RWPE1 (cell line): ENCODE results near the gene PAK1.

Source experiments
- CTCF ChIA-PET: fragments of 350-600 bp; sonication (Branson Sonifier 250); formaldehyde crosslinking; extraction: SDS; loops from one replicate; lab custom pipeline; 2021; lab: Yijun Ruan, JAX
- POLR2A ChIA-PET: fragments of 400-600 bp; formaldehyde crosslinking; extraction: SDS; loops from one replicate; lab custom pipeline; 2020; ENCODE audit warnings: antibody characterized with exemption; ENCODE audit not compliant: low non-redundant PET; lab: Yijun Ruan, JAX
- DNase-seq: peaks from one replicate; pipeline ENCODE4 v3.0.0; 2012; ENCODE audit warnings: low spot score
- H3K27ac ChIP-seq: fragments of 450-650 bp; 2 replicates; pipeline ENCODE4 v1.5.1; 2017
- TF ChIP-seq, protein P1 (sequence below): fragments of 450-650 bp; conservative IDR thresholded peaks from 2 replicates; pipeline ENCODE4 v1.5.1; 2017; ENCODE audit warnings: low read depth, mild to moderate bottlenecking

Gene PAK1

DNA sequence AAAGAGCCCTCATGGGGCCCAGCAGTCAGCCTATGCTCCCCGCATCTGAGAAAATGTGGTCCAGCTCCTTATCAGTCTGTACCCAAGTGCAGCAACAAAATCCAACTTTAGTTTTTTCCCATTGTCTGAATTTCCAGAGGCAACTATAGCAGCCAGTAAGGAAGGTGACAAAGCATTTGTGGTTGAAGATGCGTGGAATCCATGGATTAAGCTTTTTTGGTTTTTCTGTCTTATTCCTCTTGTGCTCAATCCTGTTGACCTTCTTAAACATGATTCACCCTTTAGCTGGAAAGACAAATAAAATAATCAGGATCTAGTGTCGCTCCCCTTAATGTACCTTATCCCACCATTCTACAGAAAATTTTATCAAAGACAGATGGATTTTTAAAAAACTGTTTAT lies 186.8 kb downstream of the PAK1 start:
- H3K27ac ChIP-seq: no peak overlapping the region
- CTCF ChIA-PET: no interaction called here
- DNase-seq: no peak
- POLR2A ChIA-PET: no interaction called here
- TF ChIP-seq, protein P1, sequence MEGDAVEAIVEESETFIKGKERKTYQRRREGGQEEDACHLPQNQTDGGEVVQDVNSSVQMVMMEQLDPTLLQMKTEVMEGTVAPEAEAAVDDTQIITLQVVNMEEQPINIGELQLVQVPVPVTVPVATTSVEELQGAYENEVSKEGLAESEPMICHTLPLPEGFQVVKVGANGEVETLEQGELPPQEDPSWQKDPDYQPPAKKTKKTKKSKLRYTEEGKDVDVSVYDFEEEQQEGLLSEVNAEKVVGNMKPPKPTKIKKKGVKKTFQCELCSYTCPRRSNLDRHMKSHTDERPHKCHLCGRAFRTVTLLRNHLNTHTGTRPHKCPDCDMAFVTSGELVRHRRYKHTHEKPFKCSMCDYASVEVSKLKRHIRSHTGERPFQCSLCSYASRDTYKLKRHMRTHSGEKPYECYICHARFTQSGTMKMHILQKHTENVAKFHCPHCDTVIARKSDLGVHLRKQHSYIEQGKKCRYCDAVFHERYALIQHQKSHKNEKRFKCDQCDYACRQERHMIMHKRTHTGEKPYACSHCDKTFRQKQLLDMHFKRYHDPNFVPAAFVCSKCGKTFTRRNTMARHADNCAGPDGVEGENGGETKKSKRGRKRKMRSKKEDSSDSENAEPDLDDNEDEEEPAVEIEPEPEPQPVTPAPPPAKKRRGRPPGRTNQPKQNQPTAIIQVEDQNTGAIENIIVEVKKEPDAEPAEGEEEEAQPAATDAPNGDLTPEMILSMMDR: no peak

DNA sequence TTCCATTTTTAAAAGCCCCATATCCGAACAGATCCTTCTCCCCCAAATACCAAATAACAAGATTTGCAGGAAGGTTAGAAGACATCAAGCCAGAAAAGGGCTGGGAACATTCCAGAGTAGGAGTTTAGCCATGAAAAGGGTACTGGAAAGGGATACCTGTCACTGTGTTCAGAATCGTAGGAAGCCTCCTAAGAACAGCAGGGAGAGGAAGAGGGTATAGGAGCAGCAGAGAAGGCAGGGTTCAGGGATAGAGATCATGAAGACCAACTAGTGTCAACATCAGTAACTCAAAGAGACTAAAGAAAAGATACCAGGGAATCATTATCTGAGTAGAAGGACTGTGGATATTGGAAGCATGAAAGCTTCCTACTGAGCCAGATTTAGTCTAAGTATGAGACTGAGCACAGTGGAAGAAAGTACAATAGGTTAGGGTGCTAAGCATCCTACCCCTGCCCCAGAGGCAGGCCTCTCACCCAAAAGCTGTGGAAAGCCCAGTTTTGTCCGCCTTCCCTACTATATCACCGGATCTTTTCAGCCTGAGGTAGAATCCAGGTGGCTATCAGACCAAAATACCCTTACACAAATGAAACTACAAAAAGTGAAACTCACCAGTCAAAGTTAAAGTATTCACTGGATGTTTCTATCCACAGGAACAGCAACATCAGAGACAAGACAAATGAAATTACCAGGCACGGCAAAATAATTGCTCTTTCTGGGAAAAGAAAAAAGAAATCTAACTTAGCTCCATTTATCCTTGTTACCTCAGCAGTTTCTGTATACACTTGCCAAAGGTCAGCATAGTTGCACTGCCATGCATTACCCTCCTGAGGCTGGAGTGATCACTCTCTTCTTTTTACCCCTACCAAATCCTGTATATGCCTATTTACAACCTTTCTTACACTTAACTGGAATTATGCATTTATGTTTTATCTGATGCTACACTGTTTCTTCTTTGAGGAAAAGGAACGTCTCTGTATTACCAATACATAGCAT lies 189.1 kb downstream of the PAK1 start:
- ChIA-PET CTCF (interaction anchor here (1.0 kb wide), 1 partner anchor 263 kb away, joined by 3 read pairs; no protein-coding TSS in a partner anchor), POLR2A (no interaction called here)
- TF ChIP-seq, protein P1: no peak
- H3K27ac ChIP-seq: no peak overlapping the region
- DNase-seq: no peak

DNA sequence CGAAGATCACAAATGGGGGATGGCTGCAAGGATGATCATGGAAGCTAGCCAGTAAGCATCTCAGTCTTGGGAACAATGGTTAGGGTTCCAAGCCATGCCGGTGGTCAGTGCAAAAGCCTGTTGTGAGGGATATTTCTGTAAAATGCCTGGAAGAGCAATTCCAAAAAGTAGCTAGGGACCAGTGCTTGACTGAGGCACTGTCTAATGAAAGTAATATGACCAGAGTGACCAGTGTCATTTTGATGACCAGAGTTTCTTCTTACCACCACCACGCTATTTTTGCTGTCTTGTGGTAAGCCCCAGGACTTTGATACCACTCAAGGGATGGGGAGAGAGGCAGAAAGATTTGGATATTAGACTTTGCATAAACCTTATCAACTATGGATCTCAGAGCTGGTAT lies 190.8 kb downstream of the PAK1 start:
- DNase-seq: no peak
- TF ChIP-seq, protein P1: no peak
- CTCF ChIA-PET: interaction anchor here (0.7 kb wide), 1 partner anchor 182 kb away, joined by 3 read pairs; no protein-coding TSS in a partner anchor
- POLR2A ChIA-PET: no interaction called here
- H3K27ac ChIP-seq: no peak overlapping the region

DNA sequence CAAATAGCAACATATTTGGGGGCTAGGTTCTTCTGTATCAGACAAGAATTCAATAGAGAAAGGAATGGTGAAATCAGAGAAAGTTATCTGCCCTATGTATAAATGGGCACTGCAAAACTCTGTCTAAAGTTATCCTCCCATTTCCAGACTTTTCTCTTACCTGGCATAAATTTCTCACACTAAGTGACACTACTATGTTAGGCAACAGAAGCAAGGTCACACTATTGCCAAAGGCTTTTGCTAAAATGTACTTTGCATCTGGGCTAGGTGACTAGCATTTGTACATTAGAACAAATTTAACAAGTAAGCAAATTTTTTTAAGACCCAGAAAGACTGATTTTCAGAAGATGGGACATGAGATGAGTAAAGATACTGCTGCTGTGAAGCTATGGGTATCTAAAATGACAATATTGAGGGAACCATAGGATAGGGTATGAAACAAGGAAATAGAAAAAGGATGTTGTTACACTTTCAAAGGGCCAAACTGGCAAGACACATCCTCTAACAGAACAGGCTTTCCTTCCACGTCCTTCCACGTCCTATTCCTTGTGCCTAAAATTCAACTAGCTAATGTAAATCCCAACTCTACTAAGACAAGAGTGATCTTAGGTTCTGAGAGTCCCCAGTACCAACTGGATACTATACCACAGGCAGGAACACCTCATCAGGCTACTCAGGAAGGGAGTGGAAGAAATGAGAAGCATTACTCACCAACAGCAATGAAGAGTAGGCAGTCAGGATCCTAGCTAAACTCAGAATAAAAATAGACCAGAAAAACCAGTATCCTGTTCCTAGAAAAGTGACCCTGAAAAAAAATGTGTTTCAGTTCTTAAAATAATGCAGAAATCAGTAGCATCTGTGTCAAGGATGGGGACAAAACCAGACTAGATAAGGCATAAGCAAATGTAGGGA lies 195.0 kb downstream of the PAK1 start:
- ChIA-PET CTCF (interaction anchor here (0.7 kb wide), 1 partner anchor 26 kb away, joined by 3 read pairs; no protein-coding TSS in a partner anchor), POLR2A (no interaction called here)
- H3K27ac ChIP-seq: no peak overlapping the region
- TF ChIP-seq, protein P1: no peak
- DNase-seq: peak; percentile 44

DNA sequence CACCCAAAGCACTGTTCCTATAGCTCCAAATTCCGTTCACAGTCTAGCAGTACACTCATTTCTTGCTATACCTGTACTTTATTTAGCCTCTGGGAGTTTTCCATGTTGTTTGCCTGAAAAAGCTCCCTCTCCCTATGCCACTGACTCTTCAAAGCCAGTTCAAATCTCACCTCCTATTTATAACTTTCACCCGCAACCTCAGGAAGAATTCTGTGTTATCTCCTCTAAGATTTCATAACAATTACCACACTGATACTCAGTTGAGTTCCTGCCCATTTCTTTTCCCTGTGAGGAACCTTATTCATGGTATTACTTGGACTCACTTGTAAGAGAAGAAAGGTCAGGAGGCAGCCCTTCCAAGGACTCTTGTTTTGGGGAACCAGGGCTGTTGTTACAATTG lies 197.6 kb downstream of the PAK1 start:
- ChIA-PET POLR2A (no interaction called here), CTCF (no interaction called here)
- no peak overlapping the region for H3K27ac ChIP-seq
- DNase-seq: no peak
- TF ChIP-seq, protein P1: no peak
